Right lobe of liver (tissue), 6 donors: Measurements from ENCODE around the gene TMEM214. TPM values are rescaled to one million over a fixed set of nuclear protein-coding genes. Genes with fewer than 3 reads are reported as not detected.

Experiments used
- ATAC-seq, 4 donors: fragments of 200-7000 bp; cut with Tn5 transposase; one replicate each; pipeline ENCODE4 v1.9.1; 2020; ENCODE audit warnings: mild to moderate bottlenecking in 4 of 4, moderate library complexity in 4 of 4
- DNase-seq, 3 donors: peaks; one replicate each; pipeline ENCODE4 v3.0.0-alpha.2; 2020
- H3K27ac ChIP-seq, 3 donors: fragments of 200-600 bp; one replicate each; pipeline ENCODE4 v1.8.0; 2022
- H3K27me3 ChIP-seq, 2 donors: fragments of 200-600 bp; one replicate each; pipeline ENCODE4 v1.8.0; 2022
- H3K36me3 ChIP-seq, 4 donors: fragments of 200-600 bp; sonication (generic) in 1 of 4; one replicate each; pipeline versions ENCODE4 v1.5.1 to v1.8.0; 2017 to 2022; ENCODE audit warnings: control low read depth in 1 of 4
- H3K4me1 ChIP-seq, 4 donors: fragments of 200-600 bp; sonication (generic) in 1 of 4; one replicate each; pipeline versions ENCODE4 v1.5.1 to v1.8.0; 2017 to 2022; ENCODE audit warnings: control low read depth in 1 of 4
- H3K4me3 ChIP-seq, 3 donors: fragments of 200-600 bp; one replicate each; pipeline ENCODE4 v1.8.0; 2022
- H3K9me3 ChIP-seq, 4 donors: fragments of 200-600 bp; sonication (generic) in 1 of 4; one replicate each; pipeline versions ENCODE4 v1.5.1 to v1.8.0; 2017 to 2022; ENCODE audit warnings: control low read depth in 1 of 4
- POLR2A ChIP-seq: fragments of 450-650 bp; IDR thresholded peaks from one replicate; pipeline ENCODE4 v1.6.1; 2017; ENCODE audit warnings: antibody characterized with exemption, mild to moderate bottlenecking
- WGBS: methylation state at CpG from one replicate; pipeline ENCODE4 v1.1.6; 2018; ENCODE audit warnings: low coverage, low lambda C conversion rate; ENCODE audit not compliant: insufficient coverage; ENCODE audit errors: missing lambda C conversion rate; 5-methylcytosine and 5-hydroxymethylcytosine counted together
- intact Hi-C, 2 donors: fragments of 100-400 bp; cut with DNase I; formaldehyde crosslinking; loops; one replicate each; pipeline versions ENCODE4 v1.11.2 to v1.14.1; 2022
- total RNA-seq, 6 experiments: library from RNA; depleted of rRNA in 2 of 6; stranded (reverse); fragments of >200 nt in 2 of 6; fragmentation: NEBNext Ultra II Directional in 3 of 6; extraction: Animal tissue kit (Norgen Biotek cat#: 25700) in 3 of 6; gene quantifications; one replicate each; pipeline versions ENCODE4 v1.1.0 to v1.2.4, GENCODE V29; 2016 to 2023
- TF ChIP-seq, protein P1 (sequence below), 4 donors: fragments of 200-600 bp in 3 of 4; fragments of 450-650 bp in 1 of 4; IDR thresholded peaks; one replicate each; pipeline versions ENCODE4 v1.5.1 to v1.8.0; 2016 to 2022; ENCODE audit warnings: antibody characterized with exemption in 4 of 4, mild to moderate bottlenecking in 2 of 4
- donor health status: DM: no; HTN: yes; CAD: no.
- donor health status: DM: no; HTN: no; CAD: no.
- donor health status: DM: no; HTN: no; CAD: no.
- donor health status: DM: no; HTN: yes; CAD: no.
- donor health status: DM: no; HTN: yes; CAD: no.

Gene TMEM214
- total RNA-seq, 6 experiments from 2014 or later = 29.1 to 62.7 (median 50.0) TPM

DNA sequence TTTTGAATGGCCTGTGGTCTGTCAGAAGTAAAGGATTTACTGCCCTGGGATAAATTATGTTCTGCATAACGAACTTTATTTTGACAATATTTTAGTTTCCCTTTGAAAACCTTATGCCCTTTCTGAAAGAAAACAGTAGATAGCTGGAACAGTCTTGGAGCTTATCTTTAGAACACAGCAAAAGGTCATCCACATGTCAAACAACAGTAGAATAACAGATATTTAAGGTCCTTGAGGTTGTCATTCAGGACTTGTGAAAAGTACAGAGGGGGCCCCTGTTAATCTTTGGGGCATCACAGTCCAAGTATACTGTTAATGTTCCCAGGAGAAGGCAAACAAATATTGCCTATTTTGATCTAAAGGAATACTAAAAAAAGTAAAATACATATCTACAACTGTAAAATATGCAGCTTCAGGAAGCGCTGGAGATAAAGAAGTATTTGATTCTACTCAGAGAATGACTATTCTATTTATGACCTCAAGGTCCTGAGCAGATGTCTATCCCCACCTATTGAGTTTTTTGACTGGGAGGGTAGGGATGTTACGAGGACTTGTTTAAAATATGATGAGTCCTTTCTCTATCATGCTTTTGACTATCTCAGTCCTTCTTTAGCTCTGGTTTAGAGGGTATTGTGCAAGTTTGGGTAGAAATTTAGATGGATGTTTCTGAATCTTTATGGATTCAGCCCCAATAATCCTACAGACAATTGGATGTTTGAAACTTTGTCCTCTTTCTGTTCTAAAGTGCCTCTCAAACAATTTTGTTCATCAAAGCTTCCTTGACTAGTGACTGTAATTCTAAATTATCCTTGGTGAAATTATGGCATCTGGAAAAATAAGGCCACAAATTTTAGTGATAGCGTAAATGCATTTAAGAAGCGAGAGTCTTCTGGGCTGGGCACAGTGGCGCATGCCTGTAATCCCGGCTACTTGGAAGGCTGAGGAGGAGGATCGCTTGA is 25.1 kb upstream of the TMEM214 start:
- 58% methylated on average over 7 of the region's 8 CpGs for WGBS
- ATAC-seq = peak in 2 of 4 donors; percentile 12 to 61
- intact Hi-C loops = no loop called here

GRCh38 chr2:27008678-27009077 is 24.1 kb upstream of the TMEM214 start:
- Histone ChIP-seq H3K4me1 (peaks cover 0 to 25% (median 16%) of the 10 kb centered on the region in 4 donors), H3K4me3 (no peak overlapping the region), H3K27ac (peak overlapping the region in 1 of 3 donors; percentile 33), H3K36me3 (no peaks in the 10 kb centered on the region), H3K27me3 (no peaks in the 10 kb centered on the region), H3K9me3 (no peaks in the 10 kb centered on the region)
- ATAC-seq = no peak
- WGBS = 85% methylated on average over 4 of the region's 4 CpGs
- no peak for DNase-seq
- TF ChIP-seq POLR2A = no peak
- TF ChIP-seq, protein P1, sequence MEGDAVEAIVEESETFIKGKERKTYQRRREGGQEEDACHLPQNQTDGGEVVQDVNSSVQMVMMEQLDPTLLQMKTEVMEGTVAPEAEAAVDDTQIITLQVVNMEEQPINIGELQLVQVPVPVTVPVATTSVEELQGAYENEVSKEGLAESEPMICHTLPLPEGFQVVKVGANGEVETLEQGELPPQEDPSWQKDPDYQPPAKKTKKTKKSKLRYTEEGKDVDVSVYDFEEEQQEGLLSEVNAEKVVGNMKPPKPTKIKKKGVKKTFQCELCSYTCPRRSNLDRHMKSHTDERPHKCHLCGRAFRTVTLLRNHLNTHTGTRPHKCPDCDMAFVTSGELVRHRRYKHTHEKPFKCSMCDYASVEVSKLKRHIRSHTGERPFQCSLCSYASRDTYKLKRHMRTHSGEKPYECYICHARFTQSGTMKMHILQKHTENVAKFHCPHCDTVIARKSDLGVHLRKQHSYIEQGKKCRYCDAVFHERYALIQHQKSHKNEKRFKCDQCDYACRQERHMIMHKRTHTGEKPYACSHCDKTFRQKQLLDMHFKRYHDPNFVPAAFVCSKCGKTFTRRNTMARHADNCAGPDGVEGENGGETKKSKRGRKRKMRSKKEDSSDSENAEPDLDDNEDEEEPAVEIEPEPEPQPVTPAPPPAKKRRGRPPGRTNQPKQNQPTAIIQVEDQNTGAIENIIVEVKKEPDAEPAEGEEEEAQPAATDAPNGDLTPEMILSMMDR (IDR thresholded peaks at IDR 0.05) = no peak
- intact Hi-C loops = no loop called here

More for the DNA sequence above, 25.1 kb upstream of the TMEM214 start:
- Histone ChIP-seq H3K36me3 (no peaks in the 10 kb centered on the region), H3K27me3 (no peaks in the 10 kb centered on the region), H3K4me1 (peaks cover 0 to 25% (median 16%) of the 10 kb centered on the region in 4 donors), H3K4me3 (no peak overlapping the region), H3K27ac (no peak overlapping the region), H3K9me3 (no peaks in the 10 kb centered on the region)
- no peak for TF ChIP-seq POLR2A
- TF ChIP-seq, protein P1 (IDR thresholded peaks at IDR 0.05) = no peak
- no peak for DNase-seq

DNA sequence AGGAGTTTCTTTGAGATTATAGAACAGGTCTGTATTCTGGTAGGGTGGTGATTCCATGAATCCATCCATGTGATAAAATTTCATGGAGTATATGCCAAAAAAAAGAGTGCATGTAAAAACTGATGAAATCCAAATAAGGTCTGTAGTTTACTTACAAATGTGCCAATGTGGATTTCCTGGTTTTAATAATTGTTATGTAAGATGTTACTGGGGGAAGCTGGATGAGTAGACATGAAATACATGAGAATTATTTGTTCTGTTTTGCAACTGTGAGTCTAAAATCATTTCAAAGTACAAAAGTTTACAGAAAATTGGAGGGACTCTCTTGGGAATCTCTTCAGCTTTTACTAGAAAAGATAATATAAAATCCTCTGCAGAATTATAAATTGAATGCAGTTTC is 23.7 kb upstream of the TMEM214 start:
- TF ChIP-seq, protein P1 (IDR thresholded peaks at IDR 0.05) = no peak
- TF ChIP-seq POLR2A = no peak
- intact Hi-C loops = no loop called here
- Histone ChIP-seq H3K9me3 (no peaks in the 10 kb centered on the region), H3K27me3 (no peaks in the 10 kb centered on the region), H3K27ac (peak overlapping the region in 1 of 3 donors; percentile 33), H3K4me1 (peaks cover 0 to 25% (median 16%) of the 10 kb centered on the region in 4 donors), H3K4me3 (no peak overlapping the region), H3K36me3 (no peaks in the 10 kb centered on the region)
- ATAC-seq (peak in 3 of 4 donors; percentile 26 to 71 (median 45)), DNase-seq (no peak)

DNA sequence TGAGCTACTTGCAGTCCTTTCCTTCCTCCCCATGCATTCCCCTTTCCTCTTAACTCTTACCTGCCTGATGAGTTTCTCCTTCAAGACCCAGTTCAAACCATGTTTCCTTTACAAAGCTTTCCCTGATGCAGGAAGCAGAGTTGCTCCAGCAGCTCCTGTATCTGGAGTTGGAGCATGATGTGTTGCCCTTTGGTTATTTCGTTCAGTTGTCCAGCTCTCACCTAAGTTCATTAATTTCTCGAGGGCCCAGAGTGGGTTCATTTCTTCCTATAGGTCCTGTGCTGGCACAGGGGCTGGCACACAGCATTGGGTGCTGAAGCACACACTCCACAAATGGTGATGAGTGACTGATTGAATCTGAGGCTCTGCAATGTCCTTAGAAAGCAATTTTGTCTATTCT is 23.0 kb upstream of the TMEM214 start:
- WGBS = 12% methylated on average over 2 of the region's 2 CpGs
- Histone ChIP-seq H3K9me3 (no peaks in the 10 kb centered on the region), H3K27me3 (no peaks in the 10 kb centered on the region), H3K4me3 (no peak overlapping the region), H3K36me3 (no peaks in the 10 kb centered on the region), H3K27ac (peak overlapping the region in 2 of 3 donors; percentile 4 to 33), H3K4me1 (peaks cover 0 to 27% (median 17%) of the 10 kb centered on the region in 4 donors)
- ATAC-seq = no peak
- intact Hi-C loops = loop anchor here in 1 of 2 donors (5.0 kb wide), 1 partner anchor 47 kb away; no protein-coding TSS in a partner anchor
- DNase-seq = no peak
- TF ChIP-seq, protein P1 (IDR thresholded peaks at IDR 0.05) = no peak
- TF ChIP-seq POLR2A = no peak
